Upper lobe of right lung (tissue), 1 donor: ENCODE measurements around the gene GLYATL2. TPM values are rescaled to one million over a fixed set of nuclear protein-coding genes. Genes with fewer than 3 reads are reported as not detected.

Source experiments
- ATAC-seq: fragments of 200-7000 bp; cut with Tn5 transposase; one replicate; pipeline ENCODE4 v1.9.1; 2020; ENCODE audit warnings: mild to moderate bottlenecking, moderate library complexity
- DNase-seq: peaks from one replicate; pipeline ENCODE4 v3.0.0-alpha.2; 2020
- H3K27ac ChIP-seq: fragments of 200-600 bp; one replicate; pipeline ENCODE4 v1.8.0; 2022
- H3K27me3 ChIP-seq: fragments of 200-600 bp; one replicate; pipeline ENCODE4 v1.8.0; 2022; ENCODE audit warnings: mild to moderate bottlenecking
- H3K36me3 ChIP-seq: fragments of 200-600 bp; one replicate; pipeline ENCODE4 v1.8.0; 2022
- H3K4me1 ChIP-seq: fragments of 200-600 bp; one replicate; pipeline ENCODE4 v1.8.0; 2022
- H3K4me3 ChIP-seq: fragments of 200-600 bp; one replicate; pipeline ENCODE4 v1.8.0; 2022; ENCODE audit warnings: mild to moderate bottlenecking
- H3K9me3 ChIP-seq: fragments of 200-600 bp; one replicate; pipeline ENCODE4 v1.8.0; 2022
- intact Hi-C: fragments of 100-400 bp; cut with DNase I; formaldehyde crosslinking; loops from one replicate; pipeline ENCODE4 v1.11.0; 2022
- total RNA-seq: library from RNA; stranded (reverse); fragmentation: NEBNext Ultra II Directional; extraction: Animal tissue kit (Norgen Biotek cat#: 25700); gene quantifications from one replicate; pipeline ENCODE4 v1.2.1, GENCODE V29; 2021
- TF ChIP-seq, protein P1 (sequence below): fragments of 200-600 bp; IDR thresholded peaks from one replicate; pipeline ENCODE4 v1.8.0; 2022; ENCODE audit warnings: antibody characterized with exemption
- donor health status: DM: no; HTN: yes; CAD: no; lungs with severe emphysema.

GLYATL2 gene
- total RNA-seq, 1 donor from 2014 or later, result not detected

DNA sequence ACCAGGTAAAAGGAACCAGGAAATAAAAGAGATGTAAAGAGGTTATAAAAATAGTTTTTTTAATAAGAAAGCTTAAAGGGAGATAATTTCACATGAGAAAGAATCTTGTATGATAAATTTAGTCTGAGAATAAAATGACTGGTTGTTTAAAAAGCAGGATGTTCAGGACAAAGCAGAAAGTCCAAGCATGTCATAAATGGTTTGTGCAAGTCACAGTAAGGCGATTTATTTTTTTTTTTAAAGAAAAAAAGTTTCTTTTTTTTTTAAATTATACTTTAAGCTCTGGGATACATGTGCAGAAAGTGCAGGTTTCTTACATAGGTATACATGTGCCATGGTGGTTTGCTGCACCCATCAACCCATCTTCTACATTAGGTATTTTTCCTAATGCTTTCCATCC lies 30.8 kb downstream of the GLYATL2 start:
- no peaks in the 10 kb centered on the region for H3K36me3 ChIP-seq
- DNase-seq, result no peak
- H3K9me3 ChIP-seq, result peaks cover 3% of the 10 kb centered on the region
- no peak overlapping the region for H3K4me3 ChIP-seq
- intact Hi-C loops, result no loop called here
- H3K4me1 ChIP-seq, result no peaks in the 10 kb centered on the region
- no peak for ATAC-seq
- no peak overlapping the region for H3K27ac ChIP-seq
- TF ChIP-seq, protein P1, sequence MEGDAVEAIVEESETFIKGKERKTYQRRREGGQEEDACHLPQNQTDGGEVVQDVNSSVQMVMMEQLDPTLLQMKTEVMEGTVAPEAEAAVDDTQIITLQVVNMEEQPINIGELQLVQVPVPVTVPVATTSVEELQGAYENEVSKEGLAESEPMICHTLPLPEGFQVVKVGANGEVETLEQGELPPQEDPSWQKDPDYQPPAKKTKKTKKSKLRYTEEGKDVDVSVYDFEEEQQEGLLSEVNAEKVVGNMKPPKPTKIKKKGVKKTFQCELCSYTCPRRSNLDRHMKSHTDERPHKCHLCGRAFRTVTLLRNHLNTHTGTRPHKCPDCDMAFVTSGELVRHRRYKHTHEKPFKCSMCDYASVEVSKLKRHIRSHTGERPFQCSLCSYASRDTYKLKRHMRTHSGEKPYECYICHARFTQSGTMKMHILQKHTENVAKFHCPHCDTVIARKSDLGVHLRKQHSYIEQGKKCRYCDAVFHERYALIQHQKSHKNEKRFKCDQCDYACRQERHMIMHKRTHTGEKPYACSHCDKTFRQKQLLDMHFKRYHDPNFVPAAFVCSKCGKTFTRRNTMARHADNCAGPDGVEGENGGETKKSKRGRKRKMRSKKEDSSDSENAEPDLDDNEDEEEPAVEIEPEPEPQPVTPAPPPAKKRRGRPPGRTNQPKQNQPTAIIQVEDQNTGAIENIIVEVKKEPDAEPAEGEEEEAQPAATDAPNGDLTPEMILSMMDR, result no peak
- no peaks in the 10 kb centered on the region for H3K27me3 ChIP-seq

DNA sequence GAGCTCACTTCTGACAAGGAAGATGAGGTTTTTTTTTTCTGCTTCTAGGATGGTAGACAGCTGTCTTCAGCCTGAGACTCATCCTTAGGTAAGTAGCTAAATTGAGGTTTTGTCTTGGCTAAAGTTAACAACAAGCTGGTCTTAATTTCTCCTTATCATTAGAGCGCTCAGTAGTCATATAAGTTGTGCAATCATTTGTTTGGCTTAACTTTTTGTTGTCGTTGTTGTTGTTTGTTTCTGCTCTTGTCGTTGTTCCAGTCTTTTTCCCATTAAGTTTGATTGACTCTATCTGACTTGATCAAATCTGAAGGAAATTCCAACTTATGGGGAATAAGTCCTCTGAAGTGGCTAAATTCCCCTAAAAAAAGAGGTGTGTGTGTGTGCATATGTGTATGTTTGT lies 33.0 kb downstream of the GLYATL2 start:
- ATAC-seq, result no peak
- H3K4me3 ChIP-seq, result no peak overlapping the region
- TF ChIP-seq, protein P1, result no peak
- no peaks in the 10 kb centered on the region for H3K27me3 ChIP-seq
- H3K36me3 ChIP-seq, result no peaks in the 10 kb centered on the region
- DNase-seq, result no peak
- intact Hi-C loops, result no loop called here
- peaks cover 3% of the 10 kb centered on the region for H3K9me3 ChIP-seq
- H3K27ac ChIP-seq, result no peak overlapping the region
- H3K4me1 ChIP-seq, result no peaks in the 10 kb centered on the region

DNA sequence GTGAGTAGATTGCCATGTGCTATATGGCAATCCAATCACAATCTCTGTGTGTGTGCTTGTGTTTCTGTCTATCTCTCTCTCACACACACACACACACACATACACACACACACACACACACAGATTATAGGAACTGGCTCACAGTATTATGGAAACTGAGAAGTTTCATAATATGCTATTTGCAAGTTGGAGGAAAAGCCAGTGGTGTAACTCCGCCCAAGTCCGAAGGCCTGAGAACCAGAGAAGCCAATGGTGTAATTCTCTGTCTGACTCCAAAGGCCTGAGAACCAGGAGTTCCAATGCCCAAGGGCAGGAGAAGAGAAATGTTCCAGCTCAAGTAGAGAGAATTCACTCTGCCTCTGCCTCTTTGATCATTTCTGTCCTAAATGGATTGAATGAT lies 37.2 kb downstream of the GLYATL2 start:
- Histone ChIP-seq H3K27ac (no peak overlapping the region), H3K36me3 (no peaks in the 10 kb centered on the region), H3K9me3 (no peaks in the 10 kb centered on the region), H3K4me3 (no peak overlapping the region), H3K27me3 (no peaks in the 10 kb centered on the region), H3K4me1 (no peaks in the 10 kb centered on the region)
- TF ChIP-seq, protein P1, result no peak
- DNase-seq (no peak), ATAC-seq (peak; percentile 28)
- intact Hi-C loops, result no loop called here

DNA sequence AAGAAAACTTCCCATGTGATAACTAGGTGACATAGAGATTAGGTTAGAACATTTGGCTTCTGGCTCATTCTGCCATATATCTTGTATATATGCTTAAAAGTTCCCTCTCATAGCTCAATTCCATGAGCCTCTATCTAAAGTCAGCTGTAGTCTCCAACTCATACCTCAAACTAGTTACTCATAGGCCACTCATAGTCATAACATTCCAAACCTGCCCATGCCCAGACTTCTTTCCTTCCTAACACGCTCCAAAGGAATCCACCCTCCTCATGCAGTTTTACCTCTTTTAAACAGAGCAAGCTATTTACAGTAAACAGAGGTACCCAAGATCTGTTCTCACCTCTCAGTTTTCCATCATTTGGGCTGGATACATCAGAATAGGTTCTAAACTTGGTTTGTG lies 39.4 kb downstream of the GLYATL2 start:
- Histone ChIP-seq H3K27ac (no peak overlapping the region), H3K4me3 (no peak overlapping the region), H3K27me3 (no peaks in the 10 kb centered on the region), H3K4me1 (no peaks in the 10 kb centered on the region), H3K9me3 (no peaks in the 10 kb centered on the region), H3K36me3 (no peaks in the 10 kb centered on the region)
- TF ChIP-seq, protein P1, result no peak
- ATAC-seq (no peak), DNase-seq (no peak)
- intact Hi-C loops, result no loop called here

DNA sequence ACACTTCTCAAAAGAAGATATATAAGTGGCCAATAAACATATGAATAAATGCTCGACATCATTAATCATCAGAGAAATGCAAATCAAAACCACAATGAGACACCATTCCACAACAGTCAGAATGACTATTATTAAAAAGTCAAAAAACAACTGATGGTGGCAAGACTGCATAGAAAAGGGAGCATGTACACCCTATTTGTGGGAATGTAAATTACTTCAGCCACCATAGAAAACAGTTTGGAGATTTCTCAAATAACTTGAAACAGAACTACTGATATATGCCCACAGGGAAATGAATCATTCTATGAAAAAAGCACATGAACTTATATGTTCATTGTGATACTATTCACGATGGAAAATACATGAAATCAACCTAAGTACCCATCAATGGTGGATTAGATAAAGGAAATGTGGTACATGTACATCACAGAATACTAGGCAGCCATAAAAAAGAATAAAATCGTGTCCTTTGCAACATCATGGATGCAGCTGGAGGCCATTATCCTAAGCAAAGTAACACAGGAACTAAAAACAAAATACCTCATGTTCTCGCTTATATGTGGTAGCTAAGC lies 42.4 kb downstream of the GLYATL2 start:
- ATAC-seq, result no peak
- H3K9me3 ChIP-seq, result no peaks in the 10 kb centered on the region
- H3K4me1 ChIP-seq, result no peaks in the 10 kb centered on the region
- intact Hi-C loops, result no loop called here
- H3K4me3 ChIP-seq, result no peak overlapping the region
- H3K36me3 ChIP-seq, result no peaks in the 10 kb centered on the region
- no peak overlapping the region for H3K27ac ChIP-seq
- no peaks in the 10 kb centered on the region for H3K27me3 ChIP-seq
- TF ChIP-seq, protein P1, result no peak
- no peak for DNase-seq

DNA sequence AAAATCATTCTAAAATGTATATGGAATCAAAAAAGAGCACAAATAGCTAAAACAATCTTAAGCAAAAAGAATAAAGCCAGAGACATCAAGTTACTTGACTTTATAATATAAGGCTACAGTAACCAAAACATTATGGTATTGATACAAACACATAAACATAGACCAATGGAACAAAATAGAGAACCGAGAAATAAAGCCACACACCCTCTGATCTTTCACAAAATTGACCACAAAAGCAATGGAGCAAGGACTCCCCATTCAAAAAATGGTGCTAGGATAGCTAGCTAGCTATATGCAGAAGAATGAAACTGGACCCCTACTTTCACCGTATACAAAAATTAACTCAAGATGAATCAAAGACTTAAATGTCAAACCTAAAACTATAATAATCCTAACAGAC lies 43.2 kb downstream of the GLYATL2 start:
- intact Hi-C loops, result no loop called here
- Histone ChIP-seq H3K4me1 (no peaks in the 10 kb centered on the region), H3K4me3 (no peak overlapping the region), H3K27ac (no peak overlapping the region), H3K9me3 (no peaks in the 10 kb centered on the region), H3K36me3 (no peaks in the 10 kb centered on the region), H3K27me3 (no peaks in the 10 kb centered on the region)
- TF ChIP-seq, protein P1, result no peak
- ATAC-seq (no peak), DNase-seq (no peak)
